Fibroblast of mammary gland (primary cell): Measurements from ENCODE around the gene TSPAN16.
A peak's percentile ranks its signal among the peaks of the same experiment; 100 is the strongest.

Source experiments
- DNase-seq: peaks from one replicate; pipeline ENCODE4 v3.0.0-alpha.2; 2010; ENCODE audit warnings: low read depth
- H3K4me3 ChIP-seq: 2 replicates; pipeline ENCODE4 v1.5.1; 2011; ENCODE audit warnings: low read depth, mild to moderate bottlenecking, low read length, moderate library complexity; ENCODE audit not compliant: control insufficient read depth
- CTCF ChIP-seq: conservative IDR thresholded peaks from 2 replicates; pipeline ENCODE4 v1.5.1; 2011; ENCODE audit warnings: low read depth, low read length, inconsistent platforms; ENCODE audit not compliant: control insufficient read depth, insufficient read depth

Gene TSPAN16

GRCh38 chr19:11295665-11296245, at the start of gene TSPAN16:
TSS of gene TSPAN16 (plus strand) at chr19:11296160. CDS start at chr19:11296298, 138 bp downstream.
- TF ChIP-seq CTCF = no peak
- DNase-seq = no peak
- no peak within 1 kb of the TSS for H3K4me3 ChIP-seq

GRCh38 chr19:11246941-11247340, 49.0 kb upstream of the TSPAN16 start:
- no peak for TF ChIP-seq CTCF
- DNase-seq = no peak
- no peak overlapping the region for H3K4me3 ChIP-seq

GRCh38 chr19:11247391-11247790, 48.6 kb upstream of the TSPAN16 start:
- peak; percentile 40 for DNase-seq
- no peak for TF ChIP-seq CTCF

GRCh38 chr19:11247934-11248333, 48.0 kb upstream of the TSPAN16 start:
- H3K4me3 ChIP-seq = no peak overlapping the region
- no peak for TF ChIP-seq CTCF
- DNase-seq = no peak

More at GRCh38 chr19:11247391-11247790, 48.6 kb upstream of the TSPAN16 start:
- H3K4me3 ChIP-seq = no peak overlapping the region

GRCh38 chr19:11248852-11249251, 47.1 kb upstream of the TSPAN16 start:
- TF ChIP-seq CTCF = no peak
- no peak for DNase-seq
- H3K4me3 ChIP-seq = no peak overlapping the region

GRCh38 chr19:11251217-11251616, 44.7 kb upstream of the TSPAN16 start:
- no peak overlapping the region for H3K4me3 ChIP-seq
- DNase-seq = no peak

More at GRCh38 chr19:11251217-11251616, 44.7 kb upstream of the TSPAN16 start:
- no peak for TF ChIP-seq CTCF
